PC-3 (cell line): ENCODE results near the gene LAMA5. TPM values are rescaled to one million over a fixed set of nuclear protein-coding genes. Genes with fewer than 3 reads are reported as not detected.

Source experiments
- ATAC-seq: fragments of 200-7000 bp; cut with Tn5 transposase; 2 replicates; pipeline ENCODE4 v1.9.1; 2020; ENCODE audit warnings: mild to moderate bottlenecking, moderate library complexity
- BruUV-seq: library from RNA; stranded (reverse); fragments of 400-500 nt; replicated peaks from 2 replicates; lab custom pipeline; 2021; lab: Mats Ljungman, UMichigan
- CTCF ChIA-PET: fragments of 300-600 bp; sonication (Branson Sonifier 250); formaldehyde crosslinking; loops from one replicate; lab custom pipeline; 2022; ENCODE audit warnings: antibody characterized with exemption; lab: Charles Lee
- POLR2A ChIA-PET: fragments of 300-600 bp; sonication (Branson Sonifier 250); formaldehyde crosslinking; loops from one replicate; lab custom pipeline; 2022; ENCODE audit warnings: antibody characterized with exemption; ENCODE audit not compliant: unreplicated experiment; lab: Charles Lee
- DNase-seq: peaks from one replicate; pipeline ENCODE4 v3.0.0-alpha.2; 2015
- H2AFZ ChIP-seq: fragments of 300-600 bp; sonication (generic); 2 replicates; pipeline ENCODE4 v1.6.0; 2016; ENCODE audit warnings: antibody characterized with exemption, low read length
- H3F3A ChIP-seq: fragments of 300-600 bp; sonication (generic); one replicate; pipeline ENCODE4 v1.6.0; 2017; ENCODE audit warnings: antibody characterized with exemption, low read length, control low read depth, mild to moderate bottlenecking; ENCODE audit not compliant: unreplicated experiment
- H3K27ac ChIP-seq: fragments of 300-600 bp; sonication (generic); 2 replicates; pipeline ENCODE4 v1.5.1; 2016; ENCODE audit warnings: mild to moderate bottlenecking, low read length
- H3K27me3 ChIP-seq: fragments of 300-600 bp; sonication (generic); 2 replicates; pipeline ENCODE4 v1.6.1; 2016; ENCODE audit warnings: low read length, mixed read lengths
- H3K36me3 ChIP-seq: fragments of 300-600 bp; sonication (generic); 2 replicates; pipeline ENCODE4 v1.6.1; 2016; ENCODE audit warnings: low read depth, mixed run types, low read length, mixed read lengths
- H3K4me1 ChIP-seq: fragments of 300-600 bp; sonication (generic); 2 replicates; pipeline ENCODE4 v1.5.1; 2016; ENCODE audit warnings: low read length; ENCODE audit not compliant: insufficient read depth
- H3K4me2 ChIP-seq: fragments of 300-600 bp; sonication (generic); 2 replicates; pipeline ENCODE4 v1.6.0; 2016; ENCODE audit warnings: low read length
- H3K4me3 ChIP-seq: fragments of 300-600 bp; sonication (generic); 2 replicates; pipeline ENCODE4 v1.5.1; 2016; ENCODE audit warnings: mild to moderate bottlenecking, low read length, mixed read lengths
- H3K79me2 ChIP-seq: fragments of 300-600 bp; sonication (generic); 2 replicates; pipeline ENCODE4 v1.6.1; 2017; ENCODE audit warnings: low read length, mixed read lengths
- H3K9ac ChIP-seq: fragments of 300-600 bp; sonication (generic); 2 replicates; pipeline ENCODE4 v1.6.0; 2016; ENCODE audit warnings: mild to moderate bottlenecking, low read length
- H3K9me2 ChIP-seq: fragments of 300-600 bp; sonication (generic); replicated peaks from 2 replicates; pipeline ENCODE4 v1.6.1; 2016; ENCODE audit warnings: mixed run types, low read length, mixed read lengths
- H3K9me3 ChIP-seq: fragments of 300-600 bp; sonication (generic); 2 replicates; pipeline ENCODE4 v1.6.1; 2016; ENCODE audit warnings: low read length, mixed read lengths
- H4K20me1 ChIP-seq: fragments of 300-600 bp; sonication (generic); 2 replicates; pipeline ENCODE4 v1.6.1; 2016; ENCODE audit warnings: low read length, mixed read lengths
- CTCF ChIP-seq: fragments of 300-600 bp; sonication (generic); conservative IDR thresholded peaks from 2 replicates; pipeline ENCODE4 v1.5.1; 2017; ENCODE audit warnings: antibody characterized with exemption, low read depth, mild to moderate bottlenecking, low read length
- EZH2 ChIP-seq: fragments of 300-600 bp; sonication (generic); IDR thresholded peaks from one replicate; pipeline ENCODE4 v1.6.1; 2017; ENCODE audit warnings: antibody characterized with exemption, mild to moderate bottlenecking, low read length; ENCODE audit not compliant: unreplicated experiment
- EZH2phosphoT487 ChIP-seq: fragments of 300-600 bp; sonication (generic); IDR thresholded peaks from 2 replicates; pipeline ENCODE4 v1.6.1; 2018; ENCODE audit warnings: mild to moderate bottlenecking, antibody characterized with exemption, low read length, borderline replicate concordance
- intact Hi-C: fragments of 100-400 bp; cut with micrococcal nuclease; formaldehyde crosslinking; loops from 2 replicates; pipeline ENCODE4 v1.9.0; 2023
- total RNA-seq: library from RNA; depleted of rRNA; stranded (reverse); fragments of >200 nt; gene quantifications from 2 replicates; pipeline ENCODE4 v1.2.3, GENCODE V29; 2014

LAMA5 gene
- total RNA-seq, 1 experiment from 2014 or later = 196 TPM

- Histone ChIP-seq H3K36me3 (peaks cover 13% of the 10 kb centered on the region; the same call in 1 of the 2 replicates), H2AFZ (no peak overlapping the region), H4K20me1 (no peaks in the 10 kb centered on the region), H3K4me1 (no peaks in the 10 kb centered on the region), H3K27me3 (no peaks in the 10 kb centered on the region), H3K9me2 (no peaks in the 10 kb centered on the region), H3K4me3 (no peak overlapping the region), H3F3A (no peaks in the 10 kb centered on the region), H3K9me3 (no peaks in the 10 kb centered on the region), H3K4me2 (no peak overlapping the region), H3K79me2 (no peaks in the 10 kb centered on the region), H3K27ac (no peak overlapping the region), H3K9ac (no peak overlapping the region)
- no peak for TF ChIP-seq CTCF
- TF ChIP-seq EZH2phosphoT487 = no peak
- no peak for TF ChIP-seq EZH2
- CTCF ChIA-PET = no interaction called here
- DNase-seq (no peak), ATAC-seq (peak; percentile 42)
- BruUV-seq = no TSS peak
- intact Hi-C loops = no loop called here
- POLR2A ChIA-PET = no interaction called here
These were observed 92.7 kb downstream of the LAMA5 start for GRCh38 chr20:62274332-62274950.

- BruUV-seq = TSS peak; percentile 33
- POLR2A ChIA-PET = no interaction called here
- no peak for ATAC-seq
These were observed 93.7 kb downstream of the LAMA5 start for GRCh38 chr20:62273416-62273815.

More at GRCh38 chr20:62273416-62273815, 93.7 kb downstream of the LAMA5 start:
- no peaks in the 10 kb centered on the region for H3K9me2 ChIP-seq
- no peak overlapping the region for H3K9ac ChIP-seq
- no peak overlapping the region for H2AFZ ChIP-seq
- H3K27me3 ChIP-seq = no peaks in the 10 kb centered on the region
- H3K79me2 ChIP-seq = no peaks in the 10 kb centered on the region
- no peak overlapping the region for H3K4me3 ChIP-seq
- H3K27ac ChIP-seq = no peak overlapping the region
- H3K4me2 ChIP-seq = no peak overlapping the region
- DNase-seq = no peak
- no peak for TF ChIP-seq CTCF
- no peak for TF ChIP-seq EZH2phosphoT487
- no peak for TF ChIP-seq EZH2
- H3K9me3 ChIP-seq = no peaks in the 10 kb centered on the region
- intact Hi-C loops = no loop called here
- no peaks in the 10 kb centered on the region for H3K4me1 ChIP-seq
- CTCF ChIA-PET = no interaction called here
- peaks cover 13% of the 10 kb centered on the region; the same call in 1 of the 2 replicates for H3K36me3 ChIP-seq
- H4K20me1 ChIP-seq = no peaks in the 10 kb centered on the region
- no peaks in the 10 kb centered on the region for H3F3A ChIP-seq
